ENCODE data around the gene LAMB1. TPM values are rescaled to one million over a fixed set of nuclear protein-coding genes. Genes with fewer than 3 reads are reported as not detected.

The LAMB1 gene
- total RNA-seq, 1 donor from 2014 or later = 60.0 TPM

DNA sequence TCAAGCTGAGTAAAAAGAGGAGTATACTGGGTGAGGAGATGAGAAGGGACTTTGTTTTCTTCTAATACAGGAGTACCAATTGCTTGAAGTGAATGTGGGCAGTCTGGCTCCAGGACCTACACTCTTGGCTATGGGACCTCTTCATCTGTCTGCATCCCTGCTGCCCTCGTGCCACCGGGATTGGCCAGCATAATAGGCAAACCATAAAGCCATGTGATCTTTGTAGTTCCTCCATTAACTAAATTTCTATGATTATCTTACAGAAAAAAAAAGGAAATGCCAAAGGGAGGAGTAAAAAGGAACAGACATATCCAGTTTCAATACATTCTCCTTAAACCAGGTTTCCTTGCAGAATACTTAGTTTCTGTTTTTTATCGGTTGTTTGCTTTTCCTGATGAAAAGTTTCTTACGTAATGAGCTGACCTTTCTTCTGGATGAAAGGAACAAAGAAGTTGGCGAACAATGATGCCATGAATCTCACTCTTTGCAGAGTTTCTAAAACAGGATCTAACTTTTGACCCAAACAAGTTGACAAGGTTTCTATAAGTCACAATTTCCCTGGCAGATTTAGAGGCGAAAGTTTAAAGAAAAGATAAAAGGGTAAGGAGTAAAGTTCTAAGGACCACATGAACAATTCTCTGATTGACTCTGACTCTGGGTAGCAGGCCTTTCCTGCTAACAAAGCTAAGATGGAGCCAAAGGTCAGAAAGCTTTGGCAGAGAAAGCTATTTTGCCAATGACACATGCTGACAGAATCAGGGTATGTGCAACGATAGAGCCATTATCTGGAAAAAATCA lies 54.1 kb downstream of the LAMB1 start:
- peaks cover 76% of the 10 kb centered on the region for H3K4me1 ChIP-seq
- peaks cover 75% of the 10 kb centered on the region for H3K36me3 ChIP-seq
- TF ChIP-seq, protein P1, sequence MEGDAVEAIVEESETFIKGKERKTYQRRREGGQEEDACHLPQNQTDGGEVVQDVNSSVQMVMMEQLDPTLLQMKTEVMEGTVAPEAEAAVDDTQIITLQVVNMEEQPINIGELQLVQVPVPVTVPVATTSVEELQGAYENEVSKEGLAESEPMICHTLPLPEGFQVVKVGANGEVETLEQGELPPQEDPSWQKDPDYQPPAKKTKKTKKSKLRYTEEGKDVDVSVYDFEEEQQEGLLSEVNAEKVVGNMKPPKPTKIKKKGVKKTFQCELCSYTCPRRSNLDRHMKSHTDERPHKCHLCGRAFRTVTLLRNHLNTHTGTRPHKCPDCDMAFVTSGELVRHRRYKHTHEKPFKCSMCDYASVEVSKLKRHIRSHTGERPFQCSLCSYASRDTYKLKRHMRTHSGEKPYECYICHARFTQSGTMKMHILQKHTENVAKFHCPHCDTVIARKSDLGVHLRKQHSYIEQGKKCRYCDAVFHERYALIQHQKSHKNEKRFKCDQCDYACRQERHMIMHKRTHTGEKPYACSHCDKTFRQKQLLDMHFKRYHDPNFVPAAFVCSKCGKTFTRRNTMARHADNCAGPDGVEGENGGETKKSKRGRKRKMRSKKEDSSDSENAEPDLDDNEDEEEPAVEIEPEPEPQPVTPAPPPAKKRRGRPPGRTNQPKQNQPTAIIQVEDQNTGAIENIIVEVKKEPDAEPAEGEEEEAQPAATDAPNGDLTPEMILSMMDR (IDR thresholded peaks at IDR 0.05; ENCODE audit: borderline replicate concordance) = no peak
- no peaks in the 10 kb centered on the region for H3K27me3 ChIP-seq (ENCODE audit: low read depth)
- no peak for DNase-seq
- H3K27ac ChIP-seq (replicated peaks) = peak overlapping the region; percentile 59
- H3K9me3 ChIP-seq (replicated peaks) = no peaks in the 10 kb centered on the region
- intact Hi-C loops (cut with micrococcal nuclease) = no loop called here
- H3K4me3 ChIP-seq = no peak overlapping the region

DNA sequence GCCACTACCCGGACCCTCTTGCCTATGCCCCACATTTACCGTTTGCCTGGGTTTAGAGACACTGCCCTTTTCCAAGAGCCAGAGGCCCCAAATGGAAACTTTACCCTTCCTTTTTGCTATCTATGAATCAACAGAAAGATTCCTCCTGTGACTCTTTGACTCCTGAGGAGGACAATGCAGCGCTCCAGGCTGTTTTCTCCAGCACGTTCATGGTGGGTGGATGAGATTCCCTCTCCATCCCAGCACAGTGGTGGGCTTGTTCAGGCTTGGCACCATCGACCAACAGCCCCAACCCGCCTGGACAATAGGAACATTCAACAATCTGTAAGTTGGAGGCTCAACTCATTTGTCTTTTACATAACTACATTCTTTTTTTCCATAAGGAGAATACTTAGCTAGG lies 56.1 kb downstream of the LAMB1 start:
- TF ChIP-seq, protein P1 (IDR thresholded peaks at IDR 0.05; ENCODE audit: borderline replicate concordance) = no peak
- no peaks in the 10 kb centered on the region for H3K9me3 ChIP-seq (replicated peaks)
- H3K27me3 ChIP-seq (ENCODE audit: low read depth) = no peaks in the 10 kb centered on the region
- peaks cover 68% of the 10 kb centered on the region for H3K36me3 ChIP-seq
- intact Hi-C loops (cut with micrococcal nuclease) = no loop called here
- peaks cover 72% of the 10 kb centered on the region for H3K4me1 ChIP-seq
- no peak for DNase-seq
- no peak overlapping the region for H3K4me3 ChIP-seq
- peak overlapping the region; percentile 59 for H3K27ac ChIP-seq (replicated peaks)

DNA sequence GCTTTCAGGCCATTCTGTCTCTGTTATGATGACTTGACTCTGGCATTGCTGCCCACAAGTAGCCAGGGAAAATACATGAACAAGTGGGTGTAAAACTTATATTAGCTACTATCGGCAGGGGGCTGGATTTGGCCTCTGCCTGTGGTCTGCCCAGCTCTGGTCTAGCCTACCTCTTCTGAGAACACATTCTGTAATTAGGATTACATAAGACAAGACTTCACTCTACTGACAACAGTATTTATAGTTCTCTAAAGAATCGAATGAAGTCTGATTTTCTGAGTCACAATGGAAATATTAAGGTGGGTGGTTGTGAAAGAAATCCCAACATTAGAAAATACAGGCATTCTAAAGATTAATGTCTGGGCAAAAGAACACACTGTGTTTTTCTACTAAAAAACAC lies 56.5 kb downstream of the LAMB1 start:
- TF ChIP-seq, protein P1 (IDR thresholded peaks at IDR 0.05; ENCODE audit: borderline replicate concordance) = no peak
- Histone ChIP-seq H3K4me3 (no peak overlapping the region), H3K36me3 (peaks cover 68% of the 10 kb centered on the region), H3K27ac (replicated peaks) (peak overlapping the region; percentile 59), H3K9me3 (replicated peaks) (no peaks in the 10 kb centered on the region), H3K4me1 (peaks cover 69% of the 10 kb centered on the region), H3K27me3 (ENCODE audit: low read depth) (no peaks in the 10 kb centered on the region)
- no peak for DNase-seq
- intact Hi-C loops (cut with micrococcal nuclease) = no loop called here

DNA sequence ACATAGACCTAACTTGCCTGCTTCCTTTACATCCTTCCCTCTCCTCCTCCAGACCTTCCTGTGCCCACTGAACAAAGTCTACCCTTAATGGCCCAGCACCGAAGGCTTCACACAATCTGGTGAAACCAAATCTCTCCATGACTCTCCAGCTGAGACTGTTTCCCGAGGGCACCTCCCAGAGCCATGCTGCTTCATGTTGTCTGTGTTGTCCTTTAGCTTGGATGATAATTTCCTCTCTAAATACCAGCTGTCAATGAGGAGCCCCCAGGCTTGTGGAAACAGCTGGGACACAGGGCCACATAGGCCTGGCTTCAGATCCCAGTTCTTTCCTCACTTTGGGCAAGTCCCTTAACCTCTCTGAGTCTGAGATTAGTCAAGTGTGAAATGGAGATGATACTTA lies 57.6 kb downstream of the LAMB1 start:
- Histone ChIP-seq H3K27ac (replicated peaks) (peak overlapping the region; percentile 59), H3K36me3 (peaks cover 67% of the 10 kb centered on the region), H3K9me3 (replicated peaks) (no peaks in the 10 kb centered on the region), H3K27me3 (ENCODE audit: low read depth) (no peaks in the 10 kb centered on the region), H3K4me3 (no peak overlapping the region), H3K4me1 (peaks cover 72% of the 10 kb centered on the region)
- TF ChIP-seq, protein P1 (IDR thresholded peaks at IDR 0.05; ENCODE audit: borderline replicate concordance) = no peak
- DNase-seq = no peak
- intact Hi-C loops (cut with micrococcal nuclease) = no loop called here

DNA sequence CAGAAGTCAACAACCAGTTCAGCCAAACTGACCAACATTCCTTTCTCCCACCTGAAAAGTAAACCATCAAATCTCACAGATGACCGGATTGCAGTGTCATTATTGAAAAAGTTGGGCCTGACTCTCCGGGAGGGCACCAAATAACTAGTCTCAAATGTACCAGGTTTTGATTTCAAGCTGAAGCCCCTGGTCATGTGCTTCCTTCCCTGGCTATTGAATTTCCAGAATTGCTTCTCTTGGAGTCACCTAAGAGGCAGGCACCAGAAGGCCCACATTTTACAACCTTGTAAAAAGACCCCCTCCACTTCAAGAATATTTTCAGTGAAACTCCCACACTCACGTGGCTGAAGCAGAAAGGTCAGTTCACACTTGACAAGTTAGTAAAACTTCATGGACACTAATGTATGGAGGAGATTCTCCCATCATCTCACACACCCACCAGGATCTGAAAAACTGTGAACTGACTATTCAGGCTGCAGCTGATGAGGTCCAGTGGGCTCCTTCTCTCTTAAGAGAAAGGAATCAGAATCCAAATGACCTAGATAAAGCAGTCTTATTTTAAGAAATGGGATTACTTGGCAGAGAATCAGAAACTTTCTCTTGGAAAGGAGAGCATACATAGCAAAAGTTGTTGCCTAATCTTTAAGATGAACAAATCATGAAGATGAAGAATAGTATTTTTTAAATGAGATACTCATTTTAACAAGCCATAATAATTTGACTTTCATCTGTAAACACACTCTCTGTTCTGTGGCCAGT lies 58.4 kb downstream of the LAMB1 start:
- Histone ChIP-seq H3K4me1 (peaks cover 74% of the 10 kb centered on the region), H3K27me3 (ENCODE audit: low read depth) (no peaks in the 10 kb centered on the region), H3K27ac (replicated peaks) (peak overlapping the region; percentile 59), H3K4me3 (no peak overlapping the region), H3K36me3 (peaks cover 69% of the 10 kb centered on the region), H3K9me3 (replicated peaks) (no peaks in the 10 kb centered on the region)
- TF ChIP-seq, protein P1 (IDR thresholded peaks at IDR 0.05; ENCODE audit: borderline replicate concordance) = no peak
- DNase-seq = no peak
- intact Hi-C loops (cut with micrococcal nuclease) = no loop called here

Data from left ventricle myocardium inferior (tissue), 1 donor.